Naive thymus-derived CD4-positive, alpha-beta T cell (primary cell): ENCODE measurements around the gene EID3. TPM values are rescaled to one million over a fixed set of nuclear protein-coding genes. Genes with fewer than 3 reads are reported as not detected.

ENCODE experiments used
- ATAC-seq: fragments of 150-1000 bp; cut with Tn5 transposase; 2 replicates; pipeline ENCODE4 v1.10.0; 2021; ENCODE audit warnings: mild to moderate bottlenecking, moderate library complexity
- CTCF ChIA-PET: fragments of 350-600 bp; sonication (Branson Sonifier 250); formaldehyde crosslinking; loops from one replicate; lab custom pipeline; 2021; ENCODE audit warnings: antibody characterized with exemption; lab: Charles Lee
- POLR2A ChIA-PET: fragments of 350-600 bp; sonication (Branson Sonifier 250); formaldehyde crosslinking; loops from one replicate; lab custom pipeline; 2021; ENCODE audit warnings: antibody characterized with exemption, inconsistent platforms; lab: Charles Lee
- DNase-seq, 9 donors: peaks; one replicate each; pipeline versions ENCODE4 v3.0.0 to v3.0.0-alpha.2; 2020 to 2022; ENCODE audit warnings: mixed read lengths in 1 of 9
- H3K27ac ChIP-seq: one replicate; pipeline ENCODE4 v1.7.0; 2013; ENCODE audit warnings: mild to moderate bottlenecking, low read depth, low read length, moderate library complexity
- H3K27me3 ChIP-seq, 2 donors: one replicate each; pipeline ENCODE4 v1.7.0; 2013; ENCODE audit warnings: low read length in 2 of 2, mild to moderate bottlenecking in 2 of 2, moderate library complexity in 2 of 2; ENCODE audit not compliant: control insufficient read depth in 2 of 2, insufficient read depth in 2 of 2
- H3K36me3 ChIP-seq, 3 experiments: 1 replicate in 2 of 3; 2 replicates in 1 of 3; pipeline ENCODE4 v1.7.0; 2013; ENCODE audit warnings: low read length in 3 of 3, mild to moderate bottlenecking in 3 of 3, moderate library complexity in 1 of 3; ENCODE audit not compliant: insufficient read depth in 3 of 3, control insufficient read depth in 2 of 3
- H3K4me1 ChIP-seq, 2 donors: one replicate each; pipeline ENCODE4 v1.7.0; 2013; ENCODE audit warnings: low read length in 2 of 2, mild to moderate bottlenecking in 2 of 2, moderate library complexity in 1 of 2; ENCODE audit not compliant: control insufficient read depth in 2 of 2, insufficient read depth in 2 of 2
- H3K4me3 ChIP-seq: 2 replicates; pipeline ENCODE4 v1.7.0; 2013; ENCODE audit warnings: mild to moderate bottlenecking, low read length
- H3K9me3 ChIP-seq, 3 experiments: 1 replicate in 2 of 3; 2 replicates in 1 of 3; pipeline ENCODE4 v1.7.0; 2013; ENCODE audit warnings: low read length in 3 of 3; ENCODE audit not compliant: control insufficient read depth in 2 of 3
- H3K27ac Mint-ChIP-seq, 9 donors: one replicate each; pipeline ENCODE4 v1.8.0; 2020 to 2022; ENCODE audit warnings: mixed read lengths in 9 of 9, mild to moderate bottlenecking in 8 of 9, moderate library complexity in 5 of 9, inconsistent platforms in 2 of 9
- H3K27me3 Mint-ChIP-seq, 5 donors: one replicate each; pipeline ENCODE4 v1.8.0; 2021 to 2022; ENCODE audit warnings: mixed read lengths in 5 of 5, mild to moderate bottlenecking in 1 of 5
- H3K36me3 Mint-ChIP-seq, 5 donors: one replicate each; pipeline ENCODE4 v1.8.0; 2020 to 2022; ENCODE audit warnings: mixed read lengths in 5 of 5, mild to moderate bottlenecking in 3 of 5, inconsistent platforms in 1 of 5
- H3K4me1 Mint-ChIP-seq, 7 donors: one replicate each; pipeline ENCODE4 v1.8.0; 2020 to 2022; ENCODE audit warnings: mixed read lengths in 7 of 7, mild to moderate bottlenecking in 3 of 7, inconsistent platforms in 1 of 7
- H3K4me3 Mint-ChIP-seq, 10 donors: one replicate each; pipeline ENCODE4 v1.8.0; 2020 to 2022; ENCODE audit warnings: mild to moderate bottlenecking in 10 of 10, mixed read lengths in 10 of 10, moderate library complexity in 6 of 10, inconsistent platforms in 2 of 10
- H3K9me3 Mint-ChIP-seq, 11 donors: one replicate each; pipeline ENCODE4 v1.8.0; 2020 to 2022; ENCODE audit warnings: mixed read lengths in 11 of 11, mild to moderate bottlenecking in 4 of 11, inconsistent platforms in 1 of 11, moderate library complexity in 1 of 11
- intact Hi-C, 2 donors: fragments of 100-400 bp; cut with micrococcal nuclease; formaldehyde crosslinking; loops; one replicate each; pipeline ENCODE4 v1.15.1; 2023
- polyA plus RNA-seq, 2 donors: library from polyadenylated mRNA; unstranded; fragments of 300-500 nt; fragmentation: Illumina TruSeq; gene quantifications; one replicate each; pipeline ENCODE4 v1.2.3, GENCODE V29; 2021
- total RNA-seq, 6 experiments: library from RNA in 5 of 6; stranded (reverse) in 5 of 6; gene quantifications; 1 replicate in 5 of 6; 2 replicates in 1 of 6; pipeline ENCODE4 v1.2.3 and lab custom pipeline; 2021 to 2026

The EID3 gene
- total and polyA plus RNA-seq, 7 experiments from 2014 or later: 8.2 to 16.3 (median 11.4) TPM

DNA sequence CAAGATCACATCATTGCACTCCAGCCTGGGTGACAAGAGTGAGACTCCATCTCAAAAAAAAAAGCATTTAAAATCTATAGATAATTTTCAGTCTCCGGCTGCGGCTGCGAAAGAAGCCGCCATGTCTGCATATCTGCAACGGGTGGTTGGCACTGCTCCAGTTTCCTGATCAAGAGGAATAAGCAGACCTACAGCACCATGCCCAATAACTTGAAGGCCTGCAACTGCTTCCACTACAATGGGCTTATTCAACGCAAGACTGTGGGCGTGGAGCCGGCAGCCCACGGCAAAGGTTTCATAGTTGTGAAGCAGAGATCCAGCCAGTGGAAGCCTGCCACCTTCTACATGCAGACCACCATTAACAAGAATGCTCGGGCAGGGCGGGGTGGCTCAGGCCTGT is 30.6 kb upstream of the EID3 start:
- H3K27ac ChIP-seq: no peak overlapping the region
- H3K27me3 ChIP-seq: no peaks in the 10 kb centered on the region
- POLR2A ChIA-PET: no interaction called here
- CTCF ChIA-PET: no interaction called here
- no peak overlapping the region for H3K4me3 Mint-ChIP-seq
- DNase-seq (no peak), ATAC-seq (no peak)
- H3K4me1 Mint-ChIP-seq: peaks cover 0 to 10% (median 7%) of the 10 kb centered on the region in 7 donors
- H3K36me3 Mint-ChIP-seq: no peaks in the 10 kb centered on the region
- H3K36me3 ChIP-seq: no peaks in the 10 kb centered on the region
- intact Hi-C loops: no loop called here
- no peak overlapping the region for H3K27ac Mint-ChIP-seq
- H3K27me3 Mint-ChIP-seq: peaks cover 0 to 4% (median 0%) of the 10 kb centered on the region in 5 donors
- H3K4me3 ChIP-seq: no peak overlapping the region
- H3K9me3 ChIP-seq: no peaks in the 10 kb centered on the region
- H3K4me1 ChIP-seq: no peaks in the 10 kb centered on the region
- H3K9me3 Mint-ChIP-seq: no peaks in the 10 kb centered on the region

DNA sequence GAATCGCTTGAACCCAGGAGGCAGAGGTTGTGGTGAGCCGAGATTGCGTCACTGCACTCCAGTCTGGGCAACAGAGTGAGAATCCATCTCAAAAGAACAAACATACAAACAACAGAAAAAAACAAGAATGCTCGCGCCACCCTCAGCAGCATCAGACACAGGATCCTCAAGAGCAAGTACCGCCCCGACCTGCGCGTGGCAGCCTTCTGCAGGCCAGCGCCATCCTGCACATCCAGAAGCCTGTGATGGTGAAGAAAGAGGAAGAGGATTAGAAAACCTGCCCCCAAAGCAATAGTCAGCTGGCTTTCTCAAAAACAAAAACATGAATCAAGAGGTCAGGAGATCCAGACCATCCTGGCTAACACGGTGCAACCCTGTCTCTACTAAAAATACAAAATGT is 30.0 kb upstream of the EID3 start:
- Mint-ChIP-seq H3K36me3 (no peaks in the 10 kb centered on the region), H3K27me3 (peaks cover 0 to 4% (median 0%) of the 10 kb centered on the region in 5 donors), H3K27ac (no peak overlapping the region), H3K4me3 (no peak overlapping the region), H3K9me3 (no peaks in the 10 kb centered on the region), H3K4me1 (peaks cover 0 to 10% (median 7%) of the 10 kb centered on the region in 7 donors)
- intact Hi-C loops: no loop called here
- ATAC-seq (no peak), DNase-seq (no peak)
- Histone ChIP-seq H3K9me3 (no peaks in the 10 kb centered on the region), H3K4me3 (no peak overlapping the region), H3K27me3 (no peaks in the 10 kb centered on the region), H3K4me1 (no peaks in the 10 kb centered on the region), H3K27ac (no peak overlapping the region), H3K36me3 (no peaks in the 10 kb centered on the region)
- ChIA-PET POLR2A (no interaction called here), CTCF (no interaction called here)

DNA sequence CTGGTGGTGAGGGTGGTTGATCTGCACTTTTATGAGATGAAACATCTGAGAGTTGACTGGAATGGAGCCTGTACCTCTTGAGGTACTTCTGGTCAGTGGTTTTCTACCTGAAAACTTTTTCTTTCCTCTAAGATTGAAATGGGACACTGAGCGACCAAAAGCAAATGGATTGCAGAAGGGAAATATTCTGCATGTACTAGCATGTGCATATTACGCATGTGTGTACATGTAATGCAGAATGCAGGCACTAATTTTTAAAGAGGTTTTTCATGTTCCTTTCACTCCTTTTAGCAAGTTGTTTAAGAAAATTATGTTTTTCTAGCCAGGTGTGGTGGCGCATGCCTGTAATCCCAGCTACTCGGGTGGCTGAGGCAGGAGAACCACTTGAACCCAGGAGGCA is 28.7 kb upstream of the EID3 start:
- Mint-ChIP-seq H3K36me3 (no peaks in the 10 kb centered on the region), H3K27me3 (peaks cover 0 to 4% (median 0%) of the 10 kb centered on the region in 5 donors), H3K27ac (no peak overlapping the region), H3K9me3 (no peaks in the 10 kb centered on the region), H3K4me1 (peaks cover 0 to 10% (median 7%) of the 10 kb centered on the region in 7 donors), H3K4me3 (no peak overlapping the region)
- CTCF ChIA-PET: no interaction called here
- intact Hi-C loops: no loop called here
- DNase-seq (no peak), ATAC-seq (no peak)
- no peaks in the 10 kb centered on the region for H3K4me1 ChIP-seq
- H3K27me3 ChIP-seq: no peaks in the 10 kb centered on the region
- no peak overlapping the region for H3K27ac ChIP-seq
- H3K36me3 ChIP-seq: no peaks in the 10 kb centered on the region
- POLR2A ChIA-PET: interaction anchor here (2.6 kb wide), 1 partner anchor 13 kb away, joined by 11 read pairs; no protein-coding TSS in a partner anchor
- H3K9me3 ChIP-seq: no peaks in the 10 kb centered on the region
- H3K4me3 ChIP-seq: no peak overlapping the region

DNA sequence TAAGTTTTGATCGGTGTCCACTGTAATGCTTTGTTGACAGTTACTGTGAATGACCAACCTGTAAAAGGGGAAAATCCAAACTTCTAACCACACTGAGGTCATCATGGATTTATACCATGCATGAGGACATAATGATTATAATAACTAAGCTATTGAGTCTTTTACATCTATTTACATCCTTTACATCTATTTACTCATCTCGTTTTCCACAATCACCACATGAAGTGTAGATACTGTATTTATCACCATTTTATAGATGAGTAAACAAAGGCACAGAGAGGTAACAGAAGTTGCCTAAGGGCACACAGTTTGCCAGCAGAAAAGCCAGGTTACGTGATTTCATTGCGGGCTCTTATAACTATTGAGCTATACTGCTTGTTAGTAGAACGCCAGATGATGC is 27.9 kb upstream of the EID3 start:
- Mint-ChIP-seq H3K27me3 (peaks cover 0 to 2% (median 0%) of the 10 kb centered on the region in 5 donors), H3K36me3 (no peaks in the 10 kb centered on the region), H3K4me1 (peaks cover 0 to 10% (median 7%) of the 10 kb centered on the region in 7 donors), H3K27ac (peak overlapping the region in 4 of 9 donors; percentile 6 to 88 (median 60)), H3K9me3 (no peaks in the 10 kb centered on the region), H3K4me3 (peak overlapping the region in 8 of 10 donors; percentile 11 to 75 (median 56))
- Histone ChIP-seq H3K36me3 (no peaks in the 10 kb centered on the region), H3K27me3 (no peaks in the 10 kb centered on the region), H3K4me3 (no peak overlapping the region), H3K9me3 (no peaks in the 10 kb centered on the region), H3K4me1 (no peaks in the 10 kb centered on the region), H3K27ac (no peak overlapping the region)
- DNase-seq (no peak), ATAC-seq (no peak)
- CTCF ChIA-PET: interaction anchor here (1.1 kb wide), 1 partner anchor 9 kb away, joined by 3 read pairs; no protein-coding TSS in a partner anchor
- intact Hi-C loops: no loop called here
- POLR2A ChIA-PET: interaction anchor here (2.6 kb wide), 1 partner anchor 12 kb away, joined by 11 read pairs; no protein-coding TSS in a partner anchor

DNA sequence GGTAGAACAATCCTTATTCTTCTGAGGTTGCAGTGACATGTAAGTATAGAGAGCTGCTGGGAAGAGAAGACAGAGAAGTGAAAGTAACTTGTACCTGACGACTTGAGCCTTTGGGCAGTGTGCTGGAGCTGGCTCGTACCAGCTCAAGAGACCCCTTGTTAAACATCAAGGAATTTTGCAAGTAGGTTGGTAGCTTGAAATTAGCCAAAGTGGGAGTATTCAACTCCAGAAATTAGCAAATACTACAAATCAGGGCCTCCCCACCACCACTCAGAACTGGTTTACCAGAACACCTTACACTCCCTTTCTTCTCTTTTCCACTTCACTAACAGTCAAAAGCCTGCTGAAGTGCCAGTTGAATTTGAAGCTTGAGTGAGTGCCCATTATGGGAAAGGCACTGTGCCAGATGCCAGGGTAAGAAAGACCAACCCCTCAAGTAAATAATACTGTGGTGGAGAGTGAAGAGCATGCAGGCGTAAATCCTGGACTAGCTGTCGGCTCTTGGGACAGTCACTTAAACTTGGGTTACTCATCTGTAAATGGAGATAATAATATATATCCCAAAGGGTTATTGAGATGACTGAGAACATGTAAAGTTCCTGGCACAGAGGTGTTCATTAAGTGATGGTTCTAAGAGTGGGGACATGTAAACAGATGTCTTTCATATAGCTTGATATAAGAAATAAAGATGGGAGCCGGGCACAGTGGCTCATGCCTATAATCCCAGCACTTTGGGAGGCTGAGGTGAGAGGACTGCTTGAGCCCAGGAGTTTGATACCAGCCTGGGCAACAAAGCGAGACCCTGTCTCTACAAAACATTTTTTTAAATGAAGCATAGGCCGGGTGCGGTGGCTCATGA is 27.0 kb upstream of the EID3 start:
- peak; percentile 49 for ATAC-seq
- peaks cover 0 to 5% (median 1%) of the 10 kb centered on the region in 5 donors for H3K27me3 Mint-ChIP-seq
- no peaks in the 10 kb centered on the region for H3K36me3 Mint-ChIP-seq

DNA sequence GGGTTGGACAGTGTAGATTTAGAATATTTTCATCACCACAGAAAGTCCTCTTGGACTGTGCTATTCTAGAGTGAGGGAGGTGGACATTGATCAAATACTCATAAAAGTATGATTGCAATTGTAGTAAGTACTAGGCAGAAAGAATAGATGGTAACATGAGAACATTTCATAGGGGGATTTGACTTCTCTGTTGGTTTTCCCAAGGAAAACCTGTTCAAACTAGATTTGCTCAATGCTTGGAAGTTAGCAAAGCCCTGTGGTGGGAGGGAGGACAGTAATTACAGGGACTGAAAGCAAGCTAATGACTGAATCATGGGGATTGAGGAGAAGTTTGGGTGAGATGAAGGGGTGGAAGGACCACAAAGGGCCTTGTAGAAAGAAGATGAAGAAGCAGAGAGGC is 24.4 kb upstream of the EID3 start:
- Mint-ChIP-seq H3K36me3 (no peaks in the 10 kb centered on the region), H3K4me1 (peaks cover 0 to 11% (median 7%) of the 10 kb centered on the region in 7 donors), H3K4me3 (no peak overlapping the region), H3K27ac (no peak overlapping the region), H3K27me3 (peaks cover 0 to 8% (median 4%) of the 10 kb centered on the region in 5 donors), H3K9me3 (no peaks in the 10 kb centered on the region)
- no peak overlapping the region for H3K4me3 ChIP-seq
- DNase-seq: no peak
- ChIA-PET CTCF (interaction anchor here (1.5 kb wide), 1 partner anchor 21 kb away, joined by 4 read pairs; no protein-coding TSS in a partner anchor), POLR2A (no interaction called here)
- intact Hi-C loops: no loop called here
- H3K27ac ChIP-seq: no peak overlapping the region
- no peaks in the 10 kb centered on the region for H3K36me3 ChIP-seq
- no peaks in the 10 kb centered on the region for H3K4me1 ChIP-seq
- no peaks in the 10 kb centered on the region for H3K27me3 ChIP-seq
- no peak for ATAC-seq
- no peaks in the 10 kb centered on the region for H3K9me3 ChIP-seq

More for the DNA sequence above, 27.0 kb upstream of the EID3 start:
- no peaks in the 10 kb centered on the region for H3K9me3 Mint-ChIP-seq
- no peak overlapping the region for H3K4me3 ChIP-seq
- H3K27ac Mint-ChIP-seq: peak overlapping the region in 6 of 9 donors; percentile 1 to 88 (median 60)
- H3K36me3 ChIP-seq: no peaks in the 10 kb centered on the region
- no peak overlapping the region for H3K27ac ChIP-seq
- H3K4me1 ChIP-seq: no peaks in the 10 kb centered on the region
- H3K4me1 Mint-ChIP-seq: peaks cover 0 to 10% (median 7%) of the 10 kb centered on the region in 7 donors
- intact Hi-C loops: no loop called here
- H3K27me3 ChIP-seq: no peaks in the 10 kb centered on the region
- no peaks in the 10 kb centered on the region for H3K9me3 ChIP-seq
- POLR2A ChIA-PET: interaction anchor here (0.6 to 2.6 kb wide), 3 partner anchors 12 to 195 kb away, joined by 4 to 11 read pairs (median 5); no protein-coding TSS in a partner anchor
- CTCF ChIA-PET: interaction anchor here (1.1 kb wide), 1 partner anchor 8 kb away, joined by 3 read pairs; no protein-coding TSS in a partner anchor
- no peak for DNase-seq
- H3K4me3 Mint-ChIP-seq: peak overlapping the region; percentile 26 to 75 (median 56)
